K562 (cell line): ENCODE results near the gene NAV2.

Experiments used
- BHLHE40 ChIP-seq: IDR thresholded peaks from 2 replicates; pipeline ENCODE4 v1.6.1; 2011; ENCODE audit warnings: low read length, improper control_type of control experiment
- BRD4 ChIP-seq: fragments of 200-600 bp; sonication (generic); IDR thresholded peaks from 2 replicates; pipeline ENCODE4 v1.6.1; 2017; ENCODE audit warnings: inconsistent platforms
- CCAR2 ChIP-seq: fragments of 200-400 bp; formaldehyde crosslinking; IDR thresholded peaks from 2 replicates; pipeline ENCODE4 v1.6.1; 2017; ENCODE audit warnings: mild to moderate bottlenecking, low read depth, low read length
- MCM5 ChIP-seq: fragments of 450-650 bp; IDR thresholded peaks from 2 replicates; pipeline ENCODE4 v1.6.1; 2016; ENCODE audit warnings: low read depth
- MYC ChIP-seq, 2 experiments: fragments of 250-450 bp in 1 of 2; sonication (Bioruptor Pico) in 1 of 2; IDR thresholded peaks; 2 replicates each; pipeline versions ENCODE4 v1.5.1 to v1.6.1; 2012 to 2021; ENCODE audit warnings: low read depth in 2 of 2, borderline replicate concordance in 1 of 2, improper control_type of control experiment in 1 of 2, low read length in 1 of 2, mild to moderate bottlenecking in 1 of 2, moderate library complexity in 1 of 2
- NCOR1 ChIP-seq: fragments of 450-650 bp; IDR thresholded peaks from 2 replicates; pipeline ENCODE4 v1.6.1; 2016; ENCODE audit warnings: mild to moderate bottlenecking, moderate library complexity
- ZZZ3 ChIP-seq: fragments of 450-650 bp; IDR thresholded peaks from 2 replicates; pipeline ENCODE4 v1.6.1; 2016; ENCODE audit warnings: antibody characterized with exemption, mild to moderate bottlenecking, moderate library complexity
- TF ChIP-seq, protein P1 (sequence below): sonication (generic); formaldehyde crosslinking; IDR thresholded peaks from 2 replicates; pipeline ENCODE4 v1.8.0; 2023; ENCODE audit warnings: missing genetic modification reagents, mild to moderate bottlenecking, borderline replicate concordance
- TF ChIP-seq, protein P2 (sequence below), 3 experiments: IDR thresholded peaks in 2 of 3; conservative IDR thresholded peaks in 1 of 3; 2 replicates each; pipeline ENCODE4 v1.5.1; 2011 to 2012; ENCODE audit warnings: low read length in 3 of 3, mild to moderate bottlenecking in 3 of 3, control low read depth in 2 of 3, improper control_type of control experiment in 1 of 3, inconsistent platforms in 1 of 3, low read depth in 1 of 3, mixed read lengths in 1 of 3, moderate library complexity in 1 of 3; ENCODE audit not compliant: insufficient read depth in 2 of 3

DNA sequence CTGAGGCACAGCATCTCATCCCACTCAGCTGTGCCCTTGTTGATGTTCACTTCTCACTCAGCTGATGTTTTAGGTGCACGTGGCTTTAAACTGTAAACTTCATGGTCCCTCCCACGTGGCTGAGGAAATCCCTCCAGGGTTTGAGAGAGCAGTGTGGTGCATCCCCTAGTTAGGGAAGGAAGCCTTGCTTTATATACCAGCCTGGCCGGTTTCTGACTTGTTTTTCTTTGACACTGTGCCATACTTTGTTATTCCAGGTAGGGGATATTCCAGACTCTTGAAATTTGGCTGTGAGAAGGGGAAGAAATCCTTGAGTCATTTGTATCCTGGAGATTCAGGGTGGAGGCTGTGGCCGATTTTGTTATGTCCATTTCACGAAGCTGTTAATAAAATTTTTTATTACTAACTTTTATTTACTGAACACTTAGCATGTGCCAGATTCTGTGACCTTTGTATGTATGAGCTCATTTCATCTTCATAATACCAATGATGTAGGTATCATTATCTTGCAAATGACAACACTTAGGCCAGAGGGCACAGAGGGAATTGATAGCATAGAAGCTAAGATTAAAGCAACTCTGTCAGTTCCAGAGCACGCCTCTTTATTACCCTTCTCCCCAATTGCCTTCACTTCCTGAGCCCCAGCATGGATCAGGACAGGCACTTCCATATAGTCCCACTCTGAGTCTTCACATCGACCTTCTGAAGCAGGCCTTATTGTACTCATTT is 116.6 kb downstream of the NAV2 start:
- no peak for TF ChIP-seq CCAR2
- TF ChIP-seq, protein P1, sequence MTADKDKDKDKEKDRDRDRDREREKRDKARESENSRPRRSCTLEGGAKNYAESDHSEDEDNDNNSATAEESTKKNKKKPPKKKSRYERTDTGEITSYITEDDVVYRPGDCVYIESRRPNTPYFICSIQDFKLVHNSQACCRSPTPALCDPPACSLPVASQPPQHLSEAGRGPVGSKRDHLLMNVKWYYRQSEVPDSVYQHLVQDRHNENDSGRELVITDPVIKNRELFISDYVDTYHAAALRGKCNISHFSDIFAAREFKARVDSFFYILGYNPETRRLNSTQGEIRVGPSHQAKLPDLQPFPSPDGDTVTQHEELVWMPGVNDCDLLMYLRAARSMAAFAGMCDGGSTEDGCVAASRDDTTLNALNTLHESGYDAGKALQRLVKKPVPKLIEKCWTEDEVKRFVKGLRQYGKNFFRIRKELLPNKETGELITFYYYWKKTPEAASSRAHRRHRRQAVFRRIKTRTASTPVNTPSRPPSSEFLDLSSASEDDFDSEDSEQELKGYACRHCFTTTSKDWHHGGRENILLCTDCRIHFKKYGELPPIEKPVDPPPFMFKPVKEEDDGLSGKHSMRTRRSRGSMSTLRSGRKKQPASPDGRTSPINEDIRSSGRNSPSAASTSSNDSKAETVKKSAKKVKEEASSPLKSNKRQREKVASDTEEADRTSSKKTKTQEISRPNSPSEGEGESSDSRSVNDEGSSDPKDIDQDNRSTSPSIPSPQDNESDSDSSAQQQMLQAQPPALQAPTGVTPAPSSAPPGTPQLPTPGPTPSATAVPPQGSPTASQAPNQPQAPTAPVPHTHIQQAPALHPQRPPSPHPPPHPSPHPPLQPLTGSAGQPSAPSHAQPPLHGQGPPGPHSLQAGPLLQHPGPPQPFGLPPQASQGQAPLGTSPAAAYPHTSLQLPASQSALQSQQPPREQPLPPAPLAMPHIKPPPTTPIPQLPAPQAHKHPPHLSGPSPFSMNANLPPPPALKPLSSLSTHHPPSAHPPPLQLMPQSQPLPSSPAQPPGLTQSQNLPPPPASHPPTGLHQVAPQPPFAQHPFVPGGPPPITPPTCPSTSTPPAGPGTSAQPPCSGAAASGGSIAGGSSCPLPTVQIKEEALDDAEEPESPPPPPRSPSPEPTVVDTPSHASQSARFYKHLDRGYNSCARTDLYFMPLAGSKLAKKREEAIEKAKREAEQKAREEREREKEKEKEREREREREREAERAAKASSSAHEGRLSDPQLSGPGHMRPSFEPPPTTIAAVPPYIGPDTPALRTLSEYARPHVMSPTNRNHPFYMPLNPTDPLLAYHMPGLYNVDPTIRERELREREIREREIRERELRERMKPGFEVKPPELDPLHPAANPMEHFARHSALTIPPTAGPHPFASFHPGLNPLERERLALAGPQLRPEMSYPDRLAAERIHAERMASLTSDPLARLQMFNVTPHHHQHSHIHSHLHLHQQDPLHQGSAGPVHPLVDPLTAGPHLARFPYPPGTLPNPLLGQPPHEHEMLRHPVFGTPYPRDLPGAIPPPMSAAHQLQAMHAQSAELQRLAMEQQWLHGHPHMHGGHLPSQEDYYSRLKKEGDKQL (CRISPR knock-in tag), result no peak
- TF ChIP-seq BHLHE40, result no peak
- TF ChIP-seq BRD4, result no peak
- TF ChIP-seq MCM5, result no peak
- TF ChIP-seq MYC (IDR thresholded peaks at IDR 0.05; ENCODE audit: low read depth, low read length), result no peak
- TF ChIP-seq MYC (CRISPR knock-in tag; IDR thresholded peaks at IDR 0.05; ENCODE audit: borderline replicate concordance, low read depth), result no peak
- TF ChIP-seq, protein P2, sequence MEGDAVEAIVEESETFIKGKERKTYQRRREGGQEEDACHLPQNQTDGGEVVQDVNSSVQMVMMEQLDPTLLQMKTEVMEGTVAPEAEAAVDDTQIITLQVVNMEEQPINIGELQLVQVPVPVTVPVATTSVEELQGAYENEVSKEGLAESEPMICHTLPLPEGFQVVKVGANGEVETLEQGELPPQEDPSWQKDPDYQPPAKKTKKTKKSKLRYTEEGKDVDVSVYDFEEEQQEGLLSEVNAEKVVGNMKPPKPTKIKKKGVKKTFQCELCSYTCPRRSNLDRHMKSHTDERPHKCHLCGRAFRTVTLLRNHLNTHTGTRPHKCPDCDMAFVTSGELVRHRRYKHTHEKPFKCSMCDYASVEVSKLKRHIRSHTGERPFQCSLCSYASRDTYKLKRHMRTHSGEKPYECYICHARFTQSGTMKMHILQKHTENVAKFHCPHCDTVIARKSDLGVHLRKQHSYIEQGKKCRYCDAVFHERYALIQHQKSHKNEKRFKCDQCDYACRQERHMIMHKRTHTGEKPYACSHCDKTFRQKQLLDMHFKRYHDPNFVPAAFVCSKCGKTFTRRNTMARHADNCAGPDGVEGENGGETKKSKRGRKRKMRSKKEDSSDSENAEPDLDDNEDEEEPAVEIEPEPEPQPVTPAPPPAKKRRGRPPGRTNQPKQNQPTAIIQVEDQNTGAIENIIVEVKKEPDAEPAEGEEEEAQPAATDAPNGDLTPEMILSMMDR (IDR thresholded peaks at IDR 0.05 in 2 of 3, conservative IDR thresholded peaks at IDR 0.05 in 1 of 3; ENCODE audit: insufficient read depth in 2 of 3, low read depth in 1 of 3, low read length in 3 of 3), result no peak
- TF ChIP-seq ZZZ3, result no peak
- TF ChIP-seq NCOR1, result no peak
